ENCODE measurements around the gene SLC24A3.

DNA sequence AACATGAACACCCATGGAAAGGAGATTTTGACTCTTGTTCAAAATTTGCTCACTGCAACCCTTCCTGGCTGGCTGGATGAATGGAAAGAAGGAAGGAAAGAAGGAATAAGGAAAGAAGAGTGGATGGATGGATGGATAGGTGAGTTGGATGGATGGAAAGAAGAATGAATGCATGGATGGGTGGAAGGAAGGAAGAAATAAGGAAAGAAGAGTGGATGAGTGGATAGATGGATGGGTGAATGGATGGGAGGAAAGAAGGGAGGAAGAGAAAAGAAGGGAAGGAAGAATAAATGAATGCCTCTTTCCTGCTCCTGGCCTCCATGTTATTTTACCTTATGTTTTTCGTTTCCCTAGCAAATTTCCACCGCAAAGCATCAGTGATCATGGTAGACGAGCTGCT lies 471.4 kb downstream of the SLC24A3 start:
- TF ChIP-seq, protein P1, sequence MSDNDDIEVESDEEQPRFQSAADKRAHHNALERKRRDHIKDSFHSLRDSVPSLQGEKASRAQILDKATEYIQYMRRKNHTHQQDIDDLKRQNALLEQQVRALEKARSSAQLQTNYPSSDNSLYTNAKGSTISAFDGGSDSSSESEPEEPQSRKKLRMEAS (IDR thresholded peaks at IDR 0.05; ENCODE audit: low read depth, low read length): no peak
- TF ChIP-seq, protein P2, sequence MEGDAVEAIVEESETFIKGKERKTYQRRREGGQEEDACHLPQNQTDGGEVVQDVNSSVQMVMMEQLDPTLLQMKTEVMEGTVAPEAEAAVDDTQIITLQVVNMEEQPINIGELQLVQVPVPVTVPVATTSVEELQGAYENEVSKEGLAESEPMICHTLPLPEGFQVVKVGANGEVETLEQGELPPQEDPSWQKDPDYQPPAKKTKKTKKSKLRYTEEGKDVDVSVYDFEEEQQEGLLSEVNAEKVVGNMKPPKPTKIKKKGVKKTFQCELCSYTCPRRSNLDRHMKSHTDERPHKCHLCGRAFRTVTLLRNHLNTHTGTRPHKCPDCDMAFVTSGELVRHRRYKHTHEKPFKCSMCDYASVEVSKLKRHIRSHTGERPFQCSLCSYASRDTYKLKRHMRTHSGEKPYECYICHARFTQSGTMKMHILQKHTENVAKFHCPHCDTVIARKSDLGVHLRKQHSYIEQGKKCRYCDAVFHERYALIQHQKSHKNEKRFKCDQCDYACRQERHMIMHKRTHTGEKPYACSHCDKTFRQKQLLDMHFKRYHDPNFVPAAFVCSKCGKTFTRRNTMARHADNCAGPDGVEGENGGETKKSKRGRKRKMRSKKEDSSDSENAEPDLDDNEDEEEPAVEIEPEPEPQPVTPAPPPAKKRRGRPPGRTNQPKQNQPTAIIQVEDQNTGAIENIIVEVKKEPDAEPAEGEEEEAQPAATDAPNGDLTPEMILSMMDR (IDR thresholded peaks at IDR 0.05; ENCODE audit: low read depth, low read length): no peak
- no peak for TF ChIP-seq POLR2A (IDR thresholded peaks at IDR 0.05; ENCODE audit: extremely low read depth, insufficient read length)

All from NB4 (cell line).